Endothelial cell of umbilical vein (primary cell): ENCODE results near the gene S1PR5.

Experiments used
- CTCF ChIP-seq, 2 donors: IDR thresholded peaks; 1 replicate in 1 of 2; 2 replicates in 1 of 2; pipeline ENCODE4 v1.5.1; 2011; ENCODE audit warnings: low read length in 2 of 2, mild to moderate bottlenecking in 2 of 2, moderate library complexity in 2 of 2, control low read depth in 1 of 2, inconsistent platforms in 1 of 2, low read depth in 1 of 2; ENCODE audit not compliant: insufficient read depth in 1 of 2; ENCODE audit errors: extremely low read depth in 1 of 2
- EZH2 ChIP-seq: IDR thresholded peaks from 2 replicates; pipeline ENCODE4 v1.6.1; 2012; ENCODE audit warnings: borderline replicate concordance, low read depth, mild to moderate bottlenecking, moderate library complexity, low read length, inconsistent platforms; ENCODE audit not compliant: severe bottlenecking
- JUN ChIP-seq: IDR thresholded peaks from 2 replicates; pipeline ENCODE4 v1.6.1; 2011; ENCODE audit warnings: borderline replicate concordance, low read depth; ENCODE audit not compliant: insufficient read length, insufficient read depth
- POLR2AphosphoS5 ChIP-seq: IDR thresholded peaks from 2 replicates; pipeline ENCODE4 v1.6.1; 2012; ENCODE audit warnings: low read depth, mild to moderate bottlenecking, control low read depth, low read length, moderate library complexity; ENCODE audit not compliant: insufficient read depth

DNA sequence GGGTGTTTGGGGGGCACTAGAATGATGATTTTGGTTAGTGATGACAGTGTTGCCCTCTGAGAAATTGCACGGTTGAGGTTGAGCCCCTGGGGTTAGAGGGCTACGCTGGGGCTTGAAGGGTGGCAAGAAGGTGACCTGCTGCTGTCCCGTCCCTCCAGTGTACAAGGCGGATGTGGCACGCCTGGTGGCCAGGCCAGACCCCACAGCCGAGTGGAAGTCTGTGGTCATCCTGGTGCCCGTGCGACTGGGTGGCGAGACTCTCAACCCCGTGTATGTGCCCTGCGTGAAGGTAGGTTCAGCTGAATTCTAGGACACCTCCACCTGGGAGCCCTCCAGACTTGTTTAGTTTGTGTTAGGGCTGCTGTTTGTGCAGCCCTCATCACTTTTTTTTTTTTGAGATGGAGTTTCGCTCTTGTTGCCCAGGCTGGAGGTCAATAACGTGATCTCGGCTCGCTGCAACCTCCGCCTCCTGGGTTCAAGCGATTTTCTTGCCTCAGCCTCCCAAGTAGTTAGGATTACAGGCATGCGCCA lies 31.6 kb upstream of the S1PR5 start:
- TF ChIP-seq CTCF (IDR thresholded peaks at IDR 0.05; ENCODE audit: extremely low read depth in 1 of 2, insufficient read depth in 1 of 2, low read depth in 1 of 2, low read length in 2 of 2), result no peak
- TF ChIP-seq POLR2AphosphoS5, result no peak
- TF ChIP-seq JUN, result no peak
- no peak for TF ChIP-seq EZH2
